ENCODE measurements around the gene PCK1.

Gene PCK1

GRCh38 chr20:57568088-57568896 is 7.4 kb downstream of the PCK1 start:
- WGBS, 2 experiments = 90 to 91% methylated on average over 13 of the region's 13 CpGs
- Histone ChIP-seq H3K27me3 (ENCODE audit: control insufficient read depth, insufficient read depth, low read length, poor library complexity, severe bottlenecking) (no peaks in the 10 kb centered on the region), H3K4me3 (ENCODE audit: insufficient read depth, low read depth, low read length) (no peak overlapping the region)

GRCh38 chr20:57568960-57569359 is 8.1 kb downstream of the PCK1 start:
- Histone ChIP-seq H3K36me3 (ENCODE audit: control insufficient read depth, insufficient read depth, low read length) (no peaks in the 10 kb centered on the region), H3K4me1 (ENCODE audit: control insufficient read depth, insufficient read depth, low read length) (peaks cover 10% of the 10 kb centered on the region), H3K27me3 (ENCODE audit: control insufficient read depth, insufficient read depth, low read length, poor library complexity, severe bottlenecking) (no peaks in the 10 kb centered on the region), H3K27ac (ENCODE audit: insufficient read depth, low read depth, low read length, poor library complexity, severe bottlenecking) (no peak overlapping the region), H3K4me3 (ENCODE audit: insufficient read depth, low read depth, low read length) (no peak overlapping the region), H3K9me3 (ENCODE audit: control insufficient read depth, low read length) (no peaks in the 10 kb centered on the region)
- WGBS, 2 experiments = 94 to 95% methylated on average over 12 of the region's 12 CpGs

More at GRCh38 chr20:57568088-57568896, 7.4 kb downstream of the PCK1 start:
- Histone ChIP-seq H3K4me1 (ENCODE audit: control insufficient read depth, insufficient read depth, low read length) (peaks cover 10% of the 10 kb centered on the region), H3K9me3 (ENCODE audit: control insufficient read depth, low read length) (no peaks in the 10 kb centered on the region), H3K27ac (ENCODE audit: insufficient read depth, low read depth, low read length, poor library complexity, severe bottlenecking) (no peak overlapping the region), H3K36me3 (ENCODE audit: control insufficient read depth, insufficient read depth, low read length) (no peaks in the 10 kb centered on the region)

DNA sequence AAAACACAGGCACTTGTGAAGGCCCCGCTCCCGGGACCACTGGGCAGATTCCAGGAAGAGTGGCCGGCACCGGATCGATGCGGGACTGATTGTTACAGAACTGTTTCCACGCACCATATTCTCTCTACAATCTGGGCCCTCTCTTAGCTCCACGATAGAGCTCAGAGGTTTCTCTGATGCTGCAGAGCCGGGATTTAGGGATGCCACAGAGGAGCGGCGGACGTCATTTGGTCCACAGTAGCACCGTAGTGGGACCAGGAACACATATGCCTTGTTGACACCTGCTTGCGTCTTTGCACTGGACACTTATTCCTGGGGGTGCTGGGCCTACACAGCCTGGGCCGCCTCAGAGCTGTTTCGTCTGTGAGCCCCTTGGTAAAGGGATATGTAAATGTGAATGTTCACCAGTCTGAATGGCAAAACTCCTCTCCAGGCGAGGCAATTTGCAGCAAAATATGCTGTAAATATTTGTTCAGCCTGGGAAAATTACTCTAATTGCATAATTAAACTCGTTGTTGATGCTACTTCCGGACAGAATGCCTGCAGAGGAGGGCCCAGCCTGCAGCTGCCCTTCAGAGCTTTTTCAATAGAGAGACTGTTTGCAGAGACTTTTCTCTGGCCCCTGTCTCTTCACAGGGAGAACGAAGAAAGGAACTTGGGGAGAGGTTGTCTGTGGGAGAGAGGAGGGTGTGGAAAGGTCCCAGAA is 9.4 kb downstream of the PCK1 start:
- peaks cover 10% of the 10 kb centered on the region for H3K4me1 ChIP-seq (ENCODE audit: control insufficient read depth, insufficient read depth, low read length)
- no peak overlapping the region for H3K27ac ChIP-seq (ENCODE audit: insufficient read depth, low read depth, low read length, poor library complexity, severe bottlenecking)
- H3K9me3 ChIP-seq (ENCODE audit: control insufficient read depth, low read length) = no peaks in the 10 kb centered on the region
- no peaks in the 10 kb centered on the region for H3K36me3 ChIP-seq (ENCODE audit: control insufficient read depth, insufficient read depth, low read length)
- 85 to 86% methylated on average over 20 of the region's 20 CpGs for whole genome bisulfite sequencing, 2 experiments
- H3K27me3 ChIP-seq (ENCODE audit: control insufficient read depth, insufficient read depth, low read length, poor library complexity, severe bottlenecking) = no peaks in the 10 kb centered on the region
- H3K4me3 ChIP-seq (ENCODE audit: insufficient read depth, low read depth, low read length) = no peak overlapping the region

DNA sequence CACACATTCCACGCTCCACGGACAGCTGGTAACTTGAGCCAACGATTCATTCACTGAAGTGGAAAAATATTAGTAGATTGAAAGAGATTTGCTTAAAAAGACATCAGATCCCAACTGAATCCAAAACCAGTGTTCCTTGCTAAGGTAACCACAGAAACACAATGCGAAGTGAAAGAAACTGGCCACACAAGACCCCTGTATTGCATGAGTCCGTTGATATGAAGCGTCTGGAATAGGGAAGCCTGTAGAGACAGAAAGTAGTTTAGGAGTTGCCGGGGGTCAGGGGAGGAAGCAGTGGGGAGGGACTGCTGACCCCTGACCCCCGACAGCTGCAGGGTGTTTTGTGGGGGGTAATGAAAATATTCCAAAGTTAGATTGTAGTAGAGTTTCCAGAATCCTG is 10.0 kb downstream of the PCK1 start:
- Histone ChIP-seq H3K36me3 (ENCODE audit: control insufficient read depth, insufficient read depth, low read length) (no peaks in the 10 kb centered on the region), H3K9me3 (ENCODE audit: control insufficient read depth, low read length) (no peaks in the 10 kb centered on the region), H3K4me1 (ENCODE audit: control insufficient read depth, insufficient read depth, low read length) (peaks cover 11% of the 10 kb centered on the region), H3K4me3 (ENCODE audit: insufficient read depth, low read depth, low read length) (no peak overlapping the region), H3K27ac (ENCODE audit: insufficient read depth, low read depth, low read length, poor library complexity, severe bottlenecking) (no peak overlapping the region), H3K27me3 (ENCODE audit: control insufficient read depth, insufficient read depth, low read length, poor library complexity, severe bottlenecking) (no peaks in the 10 kb centered on the region)
- WGBS, 2 experiments = 96 to 97% methylated on average over 8 of the region's 8 CpGs

DNA sequence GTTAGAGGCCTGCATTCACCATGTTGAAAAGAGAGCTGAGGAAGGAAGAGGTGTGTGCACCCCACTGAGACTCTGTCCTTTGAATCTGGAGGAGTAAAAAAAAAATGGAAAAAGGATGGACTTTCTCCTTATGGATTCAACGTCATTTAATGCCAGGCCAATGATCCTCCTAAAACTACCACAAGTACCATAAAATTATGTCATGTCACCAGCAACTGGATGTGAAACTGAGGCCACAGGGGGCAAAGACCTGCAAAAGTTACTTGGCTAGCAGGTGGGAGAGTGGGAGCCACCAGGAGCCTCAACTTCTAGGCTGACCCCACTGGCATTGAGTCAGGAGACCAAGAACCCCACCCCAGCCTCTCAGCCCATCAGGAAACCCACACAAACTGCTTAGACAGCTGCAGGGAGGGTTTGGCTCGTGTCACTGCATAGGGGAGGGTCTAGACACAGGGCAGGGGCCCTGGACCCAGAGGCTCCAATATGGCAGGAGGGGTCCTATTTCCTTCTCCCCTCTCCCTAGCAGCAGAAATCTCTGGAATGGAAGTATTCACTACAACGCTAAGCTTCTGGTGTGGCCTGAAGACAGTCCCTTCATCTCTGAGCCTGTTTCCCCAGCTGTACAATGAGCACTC is 11.0 kb downstream of the PCK1 start:
- H3K4me3 ChIP-seq (ENCODE audit: insufficient read depth, low read depth, low read length) = no peak overlapping the region
- H3K27me3 ChIP-seq (ENCODE audit: control insufficient read depth, insufficient read depth, low read length, poor library complexity, severe bottlenecking) = no peaks in the 10 kb centered on the region
- H3K9me3 ChIP-seq (ENCODE audit: control insufficient read depth, low read length) = no peaks in the 10 kb centered on the region
- no peak overlapping the region for H3K27ac ChIP-seq (ENCODE audit: insufficient read depth, low read depth, low read length, poor library complexity, severe bottlenecking)
- H3K36me3 ChIP-seq (ENCODE audit: control insufficient read depth, insufficient read depth, low read length) = no peaks in the 10 kb centered on the region
- H3K4me1 ChIP-seq (ENCODE audit: control insufficient read depth, insufficient read depth, low read length) = peaks cover 21% of the 10 kb centered on the region
- 90 to 95% methylated on average over 3 of the region's 3 CpGs for WGBS, 2 experiments

DNA sequence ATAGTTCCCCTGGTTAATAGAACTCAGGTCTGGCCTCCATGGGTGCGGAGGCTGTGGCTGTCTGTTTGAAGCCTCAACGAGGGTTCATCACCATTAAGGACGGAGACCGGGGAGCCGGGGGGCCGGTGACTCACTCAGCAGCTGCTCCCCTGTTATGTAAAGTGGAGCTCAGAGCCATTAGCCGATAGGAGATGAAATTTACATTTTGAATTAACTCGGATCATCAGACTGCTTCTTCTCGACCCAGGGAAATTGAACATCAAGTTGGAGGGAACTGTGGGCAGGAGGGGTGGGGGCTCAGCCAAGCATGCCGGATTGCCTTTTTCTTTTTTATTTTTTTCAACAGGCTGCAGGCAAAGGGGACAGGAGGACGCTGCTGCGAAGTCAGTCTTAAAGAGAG is 12.3 kb downstream of the PCK1 start:
- 59 to 61% methylated on average over 12 of the region's 12 CpGs for WGBS, 2 experiments
- H3K4me1 ChIP-seq (ENCODE audit: control insufficient read depth, insufficient read depth, low read length) = peaks cover 22% of the 10 kb centered on the region
- no peak overlapping the region for H3K27ac ChIP-seq (ENCODE audit: insufficient read depth, low read depth, low read length, poor library complexity, severe bottlenecking)
- no peak overlapping the region for H3K4me3 ChIP-seq (ENCODE audit: insufficient read depth, low read depth, low read length)
- no peaks in the 10 kb centered on the region for H3K9me3 ChIP-seq (ENCODE audit: control insufficient read depth, low read length)
- no peaks in the 10 kb centered on the region for H3K36me3 ChIP-seq (ENCODE audit: control insufficient read depth, insufficient read depth, low read length)
- H3K27me3 ChIP-seq (ENCODE audit: control insufficient read depth, insufficient read depth, low read length, poor library complexity, severe bottlenecking) = no peaks in the 10 kb centered on the region

DNA sequence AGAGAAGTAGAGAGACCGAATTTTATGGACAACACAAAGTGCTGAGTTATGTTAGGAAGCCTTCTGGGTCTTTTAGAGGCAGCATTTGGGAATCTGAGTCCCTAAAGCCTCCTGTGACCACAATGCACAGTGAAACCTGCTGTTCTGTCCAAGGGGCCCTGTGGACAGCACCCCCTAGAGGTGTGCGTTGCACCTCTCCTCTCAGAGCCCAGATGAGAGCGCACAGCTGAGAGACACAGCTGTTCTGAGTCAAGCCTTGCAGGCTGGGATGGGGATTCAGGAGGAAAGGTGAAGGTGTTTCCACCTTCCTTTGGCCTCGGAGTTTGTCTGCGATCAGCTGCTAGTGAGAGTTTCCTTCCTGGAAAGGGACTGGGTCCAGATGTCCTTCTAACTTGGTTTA is 13.0 kb downstream of the PCK1 start:
- Histone ChIP-seq H3K4me3 (ENCODE audit: insufficient read depth, low read depth, low read length) (no peak overlapping the region), H3K9me3 (ENCODE audit: control insufficient read depth, low read length) (no peaks in the 10 kb centered on the region), H3K27ac (ENCODE audit: insufficient read depth, low read depth, low read length, poor library complexity, severe bottlenecking) (no peak overlapping the region), H3K36me3 (ENCODE audit: control insufficient read depth, insufficient read depth, low read length) (no peaks in the 10 kb centered on the region), H3K27me3 (ENCODE audit: control insufficient read depth, insufficient read depth, low read length, poor library complexity, severe bottlenecking) (no peaks in the 10 kb centered on the region), H3K4me1 (ENCODE audit: control insufficient read depth, insufficient read depth, low read length) (peaks cover 22% of the 10 kb centered on the region)
- 89 to 90% methylated on average over 5 of the region's 5 CpGs for WGBS, 2 experiments

DNA sequence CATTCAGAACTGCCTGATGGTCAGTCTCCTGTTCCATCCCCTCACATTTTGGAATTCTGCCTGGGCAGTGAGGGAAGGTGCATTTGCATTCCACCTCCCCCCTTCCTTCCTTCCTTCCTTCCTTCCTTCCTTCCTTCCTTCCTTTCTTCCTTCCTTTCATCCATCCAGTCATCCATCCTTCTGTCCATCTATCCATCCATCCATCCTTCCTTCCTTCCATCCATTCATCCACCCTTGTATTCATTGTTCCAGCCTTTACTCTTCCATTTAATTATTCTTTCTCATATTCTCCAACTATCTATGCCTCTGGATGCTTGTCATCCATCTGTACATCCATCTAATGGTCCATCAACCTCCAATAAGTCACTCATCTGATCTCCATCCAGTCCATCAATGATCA is 14.0 kb downstream of the PCK1 start:
- peaks cover 22% of the 10 kb centered on the region for H3K4me1 ChIP-seq (ENCODE audit: control insufficient read depth, insufficient read depth, low read length)

DNA sequence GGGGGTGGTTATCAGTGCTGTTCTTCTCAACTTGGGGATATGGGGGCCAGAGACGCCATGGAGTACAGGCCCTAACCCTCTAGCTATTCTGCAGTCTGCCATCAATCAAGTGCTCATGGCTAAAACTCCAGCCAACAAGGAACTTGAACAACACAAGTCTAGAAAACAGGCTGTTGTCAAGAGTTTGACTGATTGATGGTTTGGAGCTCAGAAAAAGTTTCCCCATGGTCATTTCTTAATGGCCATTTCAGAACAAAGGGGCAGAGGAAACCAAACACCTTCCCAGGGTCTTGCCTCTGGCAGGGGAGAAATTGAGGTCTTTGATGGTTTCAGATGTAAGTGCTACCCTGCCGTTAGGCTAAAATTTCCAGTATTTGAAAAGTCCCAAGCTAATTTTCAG is 15.1 kb downstream of the PCK1 start:
- Histone ChIP-seq H3K9me3 (ENCODE audit: control insufficient read depth, low read length) (no peaks in the 10 kb centered on the region), H3K27me3 (ENCODE audit: control insufficient read depth, insufficient read depth, low read length, poor library complexity, severe bottlenecking) (no peaks in the 10 kb centered on the region), H3K4me1 (ENCODE audit: control insufficient read depth, insufficient read depth, low read length) (peaks cover 13% of the 10 kb centered on the region), H3K27ac (ENCODE audit: insufficient read depth, low read depth, low read length, poor library complexity, severe bottlenecking) (no peak overlapping the region), H3K4me3 (ENCODE audit: insufficient read depth, low read depth, low read length) (no peak overlapping the region), H3K36me3 (ENCODE audit: control insufficient read depth, insufficient read depth, low read length) (no peaks in the 10 kb centered on the region)
- WGBS, 2 experiments = 66 to 83% methylated on average over 2 of the region's 2 CpGs

More for the DNA sequence above, 14.0 kb downstream of the PCK1 start:
- H3K36me3 ChIP-seq (ENCODE audit: control insufficient read depth, insufficient read depth, low read length) = no peaks in the 10 kb centered on the region
- no peak overlapping the region for H3K27ac ChIP-seq (ENCODE audit: insufficient read depth, low read depth, low read length, poor library complexity, severe bottlenecking)
- no peak overlapping the region for H3K4me3 ChIP-seq (ENCODE audit: insufficient read depth, low read depth, low read length)
- no peaks in the 10 kb centered on the region for H3K27me3 ChIP-seq (ENCODE audit: control insufficient read depth, insufficient read depth, low read length, poor library complexity, severe bottlenecking)
- no peaks in the 10 kb centered on the region for H3K9me3 ChIP-seq (ENCODE audit: control insufficient read depth, low read length)
